Measurements from ENCODE around the gene UBE3C.

Gene UBE3C

DNA sequence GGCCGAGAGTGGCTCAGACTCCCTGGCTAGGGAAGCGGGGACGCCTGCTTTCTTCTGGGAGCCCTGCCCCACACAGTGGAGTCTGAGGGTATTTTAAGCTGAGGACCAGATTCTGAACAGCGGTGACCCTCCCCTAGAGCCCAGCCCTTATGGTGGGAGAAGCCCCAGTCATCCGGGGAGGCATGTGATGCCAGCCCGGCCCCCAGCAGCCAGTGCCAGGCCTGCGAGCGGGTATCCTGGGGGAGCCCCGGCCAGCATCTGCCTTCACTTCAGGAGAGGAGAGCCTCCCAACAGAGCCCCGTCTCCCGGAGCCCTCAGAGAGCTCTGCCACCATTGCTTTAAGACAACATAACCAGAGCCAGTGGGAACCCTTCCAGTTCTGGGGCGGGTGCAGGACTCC is 156.6 kb downstream of the UBE3C start:
- H3K27ac ChIP-seq (ENCODE audit: low read depth, low read length, poor library complexity, severe bottlenecking), result no peak overlapping the region
- H3K9me2 ChIP-seq (ENCODE audit: low read depth, low read length), result no peaks in the 10 kb centered on the region
- no peaks in the 10 kb centered on the region for H3F3A ChIP-seq (ENCODE audit: insufficient read depth, low read length)
- no peak overlapping the region for H3K4me3 ChIP-seq (ENCODE audit: low read depth, low read length, poor library complexity, severe bottlenecking)
- no peak overlapping the region for H3K4me2 ChIP-seq (ENCODE audit: low read length)
- peaks cover 9% of the 10 kb centered on the region for H3K4me1 ChIP-seq (ENCODE audit: insufficient read depth, low read length, severe bottlenecking)
- peaks cover 15% of the 10 kb centered on the region; the same call in 1 of the 2 replicates for H3K27me3 ChIP-seq (ENCODE audit: insufficient read depth, low read length)
- no peaks in the 10 kb centered on the region for H4K20me1 ChIP-seq (ENCODE audit: insufficient read depth, low read length)
- no peaks in the 10 kb centered on the region for H3K79me2 ChIP-seq (ENCODE audit: insufficient read depth, low read length)
- H2AFZ ChIP-seq (ENCODE audit: low read length), result no peak overlapping the region
- TF ChIP-seq EZH2 (IDR thresholded peaks at IDR 0.05; ENCODE audit: borderline replicate concordance, low read length), result no peak
- TF ChIP-seq, protein P1, sequence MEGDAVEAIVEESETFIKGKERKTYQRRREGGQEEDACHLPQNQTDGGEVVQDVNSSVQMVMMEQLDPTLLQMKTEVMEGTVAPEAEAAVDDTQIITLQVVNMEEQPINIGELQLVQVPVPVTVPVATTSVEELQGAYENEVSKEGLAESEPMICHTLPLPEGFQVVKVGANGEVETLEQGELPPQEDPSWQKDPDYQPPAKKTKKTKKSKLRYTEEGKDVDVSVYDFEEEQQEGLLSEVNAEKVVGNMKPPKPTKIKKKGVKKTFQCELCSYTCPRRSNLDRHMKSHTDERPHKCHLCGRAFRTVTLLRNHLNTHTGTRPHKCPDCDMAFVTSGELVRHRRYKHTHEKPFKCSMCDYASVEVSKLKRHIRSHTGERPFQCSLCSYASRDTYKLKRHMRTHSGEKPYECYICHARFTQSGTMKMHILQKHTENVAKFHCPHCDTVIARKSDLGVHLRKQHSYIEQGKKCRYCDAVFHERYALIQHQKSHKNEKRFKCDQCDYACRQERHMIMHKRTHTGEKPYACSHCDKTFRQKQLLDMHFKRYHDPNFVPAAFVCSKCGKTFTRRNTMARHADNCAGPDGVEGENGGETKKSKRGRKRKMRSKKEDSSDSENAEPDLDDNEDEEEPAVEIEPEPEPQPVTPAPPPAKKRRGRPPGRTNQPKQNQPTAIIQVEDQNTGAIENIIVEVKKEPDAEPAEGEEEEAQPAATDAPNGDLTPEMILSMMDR (IDR thresholded peaks at IDR 0.05; ENCODE audit: low read length), result no peak
- no peaks in the 10 kb centered on the region for H3K36me3 ChIP-seq (ENCODE audit: insufficient read depth, low read length)
- H3K9me3 ChIP-seq (ENCODE audit: low read length), result no peaks in the 10 kb centered on the region
- H3K9ac ChIP-seq (ENCODE audit: low read length), result no peak overlapping the region

DNA sequence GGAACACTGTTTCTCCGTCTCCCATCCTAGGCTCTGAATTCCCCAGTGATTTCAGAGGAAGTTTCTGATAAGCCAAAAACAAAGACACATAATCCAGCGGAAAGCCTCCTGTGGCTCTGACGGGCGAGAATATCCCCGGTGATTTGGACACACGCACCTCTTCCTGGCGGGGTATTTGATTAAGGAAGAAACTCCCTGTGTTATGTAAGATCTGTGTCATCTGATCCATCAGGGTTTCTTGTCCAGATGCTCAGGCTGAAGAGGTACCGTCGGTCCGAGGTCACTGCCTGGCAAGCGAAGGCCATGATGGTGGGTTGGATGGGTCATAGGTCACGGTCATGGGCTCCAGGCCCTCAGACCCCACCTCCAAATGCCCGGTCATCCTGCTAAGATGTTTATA is 158.5 kb downstream of the UBE3C start:
- no peaks in the 10 kb centered on the region for H3K9me3 ChIP-seq (ENCODE audit: low read length)
- no peaks in the 10 kb centered on the region for H3K36me3 ChIP-seq (ENCODE audit: insufficient read depth, low read length)
- H3K27ac ChIP-seq (ENCODE audit: low read depth, low read length, poor library complexity, severe bottlenecking), result no peak overlapping the region
- no peaks in the 10 kb centered on the region for H3F3A ChIP-seq (ENCODE audit: insufficient read depth, low read length)
- no peak overlapping the region for H2AFZ ChIP-seq (ENCODE audit: low read length)
- H3K9ac ChIP-seq (ENCODE audit: low read length), result no peak overlapping the region
- H3K4me2 ChIP-seq (ENCODE audit: low read length), result no peak overlapping the region
- H3K9me2 ChIP-seq (ENCODE audit: low read depth, low read length), result no peaks in the 10 kb centered on the region
- H3K4me3 ChIP-seq (ENCODE audit: low read depth, low read length, poor library complexity, severe bottlenecking), result no peak overlapping the region
- H3K79me2 ChIP-seq (ENCODE audit: insufficient read depth, low read length), result no peaks in the 10 kb centered on the region
- peaks cover 20% of the 10 kb centered on the region for H3K4me1 ChIP-seq (ENCODE audit: insufficient read depth, low read length, severe bottlenecking)
- peaks cover 15% of the 10 kb centered on the region; the same call in 1 of the 2 replicates for H3K27me3 ChIP-seq (ENCODE audit: insufficient read depth, low read length)
- no peak for TF ChIP-seq EZH2 (IDR thresholded peaks at IDR 0.05; ENCODE audit: borderline replicate concordance, low read length)
- TF ChIP-seq, protein P1 (IDR thresholded peaks at IDR 0.05; ENCODE audit: low read length), result no peak
- H4K20me1 ChIP-seq (ENCODE audit: insufficient read depth, low read length), result no peaks in the 10 kb centered on the region

DNA sequence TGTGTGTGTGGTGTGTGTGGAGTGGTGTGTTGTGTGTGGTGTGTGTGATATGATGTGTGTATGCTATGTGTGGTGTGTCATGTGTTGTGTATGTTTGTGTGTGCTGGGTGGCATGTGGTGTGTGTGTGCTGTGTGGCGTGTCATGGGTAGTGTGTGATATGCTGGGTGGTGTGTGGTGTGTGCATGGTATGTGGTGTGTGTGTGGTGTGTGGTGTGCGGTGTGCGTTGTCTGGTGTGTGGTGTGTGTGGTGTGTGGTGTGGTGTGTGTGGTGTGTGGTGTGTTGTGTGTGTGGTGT is 160.5 kb downstream of the UBE3C start:
- no peak overlapping the region for H3K9ac ChIP-seq (ENCODE audit: low read length)
- H3K4me2 ChIP-seq (ENCODE audit: low read length), result no peak overlapping the region
- no peaks in the 10 kb centered on the region for H3K9me2 ChIP-seq (ENCODE audit: low read depth, low read length)
- no peaks in the 10 kb centered on the region for H3F3A ChIP-seq (ENCODE audit: insufficient read depth, low read length)
- no peaks in the 10 kb centered on the region for H3K36me3 ChIP-seq (ENCODE audit: insufficient read depth, low read length)
- H3K4me1 ChIP-seq (ENCODE audit: insufficient read depth, low read length, severe bottlenecking), result peaks cover 27% of the 10 kb centered on the region
- TF ChIP-seq, protein P1 (IDR thresholded peaks at IDR 0.05; ENCODE audit: low read length), result no peak
- no peak for TF ChIP-seq EZH2 (IDR thresholded peaks at IDR 0.05; ENCODE audit: borderline replicate concordance, low read length)
- no peak overlapping the region for H3K27ac ChIP-seq (ENCODE audit: low read depth, low read length, poor library complexity, severe bottlenecking)
- no peak overlapping the region for H3K4me3 ChIP-seq (ENCODE audit: low read depth, low read length, poor library complexity, severe bottlenecking)
- H2AFZ ChIP-seq (ENCODE audit: low read length), result no peak overlapping the region
- peaks cover 8% of the 10 kb centered on the region; the same call in 1 of the 2 replicates for H3K27me3 ChIP-seq (ENCODE audit: insufficient read depth, low read length)
- H4K20me1 ChIP-seq (ENCODE audit: insufficient read depth, low read length), result no peaks in the 10 kb centered on the region
- H3K79me2 ChIP-seq (ENCODE audit: insufficient read depth, low read length), result no peaks in the 10 kb centered on the region
- H3K9me3 ChIP-seq (ENCODE audit: low read length), result no peaks in the 10 kb centered on the region

Data from OCI-LY1 (cell line).